ENCODE data around the gene SNX24.
"Not testable (repeated sequence)": the region's sequence is repeated elsewhere in the genome, so short reads cannot be mapped to it uniquely, and the experiment has no call there.

Gene SNX24, protein sequence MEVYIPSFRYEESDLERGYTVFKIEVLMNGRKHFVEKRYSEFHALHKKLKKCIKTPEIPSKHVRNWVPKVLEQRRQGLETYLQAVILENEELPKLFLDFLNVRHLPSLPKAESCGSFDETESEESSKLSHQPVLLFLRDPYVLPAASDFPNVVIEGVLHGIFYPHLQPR

DNA sequence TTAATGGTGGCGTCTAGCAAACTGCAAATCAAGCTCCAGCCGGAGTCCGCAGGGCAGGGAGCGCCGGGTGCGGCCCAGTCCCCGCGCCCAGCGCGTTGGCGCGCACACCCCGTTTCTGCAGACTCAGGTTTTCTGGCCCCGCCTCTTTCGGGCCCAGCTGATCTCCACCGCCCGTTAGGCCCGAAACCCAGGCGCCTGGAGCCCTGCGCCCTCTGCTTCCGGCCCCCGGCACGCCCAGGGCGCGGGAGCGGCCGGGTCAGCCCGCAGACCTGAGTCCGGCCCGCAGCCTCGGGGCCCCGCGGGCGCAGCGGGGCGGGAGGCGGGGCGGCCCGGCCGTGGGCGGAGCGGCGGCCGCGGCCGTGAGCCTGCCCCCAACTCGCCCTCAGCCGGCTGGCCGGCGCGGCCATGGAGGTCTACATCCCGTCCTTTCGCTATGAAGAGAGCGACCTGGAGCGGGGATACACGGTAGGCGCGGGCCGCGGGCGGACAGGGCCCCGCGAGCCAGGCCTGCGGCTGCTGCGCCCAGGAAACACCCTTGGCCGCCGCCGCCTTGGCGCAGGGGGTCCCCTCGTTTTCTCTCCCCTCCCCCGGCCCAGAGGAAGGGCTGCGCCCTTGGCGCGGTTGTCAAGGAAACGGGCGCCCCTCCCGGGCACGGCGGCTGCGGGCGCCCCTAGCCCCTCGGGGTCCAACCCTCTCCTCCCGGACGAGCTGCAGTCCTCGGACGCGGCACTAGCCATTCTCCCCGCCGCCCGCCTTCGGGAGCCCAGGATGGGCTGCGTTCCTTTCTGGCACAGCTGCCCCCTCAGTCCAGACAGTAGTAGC, at the start of gene SNX24:
SNX24 (plus strand) TSS at position 385 of the 822 bp plus-strand sequence; CDS start at position 406, 21 bp downstream.
- DNase-seq: peak; percentile 67
- in situ Hi-C loops (cut with HindIII; ENCODE audit: low pct_ligation_motif_present, low pct_unique_long_range_greater_than_20kb, low sequenced_read_pairs): no loop called here

DNA sequence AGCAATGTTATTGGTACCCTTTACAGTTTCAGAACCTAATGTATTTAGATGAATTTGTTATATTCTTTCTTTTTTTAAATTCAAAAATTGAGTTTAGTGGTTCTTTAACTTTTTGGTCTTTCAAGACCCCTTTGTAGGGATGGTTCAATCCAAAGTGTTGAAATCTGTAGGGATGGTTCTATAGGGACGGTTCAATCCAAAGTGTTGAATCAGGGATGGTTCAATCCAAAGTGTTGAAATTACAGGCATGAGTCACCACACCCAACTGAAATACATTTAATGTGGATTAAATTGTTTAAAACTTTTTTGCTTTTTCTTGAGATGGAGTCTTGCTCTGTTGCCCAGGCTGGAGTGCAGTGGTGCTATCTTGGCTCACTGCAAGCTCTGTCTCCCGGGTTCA, 39.9 kb upstream of the SNX24 start:
- in situ Hi-C loops (cut with HindIII; ENCODE audit: low pct_ligation_motif_present, low pct_unique_long_range_greater_than_20kb, low sequenced_read_pairs): no loop called here
- DNase-seq: no peak

DNA sequence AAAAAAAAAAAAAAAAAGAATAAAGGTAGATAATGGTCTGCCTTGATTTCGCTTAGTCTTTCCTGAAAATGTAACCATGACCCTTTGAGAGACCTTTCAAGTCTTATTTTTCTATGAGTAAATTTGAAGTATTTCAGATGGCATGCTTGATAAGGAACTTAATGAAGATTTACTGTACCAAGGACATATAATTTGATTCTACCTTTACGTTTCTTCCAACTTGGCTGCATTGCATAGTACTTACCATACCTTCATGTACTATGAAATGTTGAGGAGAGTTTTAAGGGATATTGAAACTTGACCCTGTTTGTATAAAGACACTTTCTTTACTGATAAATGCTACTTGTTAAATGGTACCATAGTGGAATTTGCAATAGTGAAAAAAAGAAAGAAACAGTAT, 35.0 kb upstream of the SNX24 start:
- in situ Hi-C loops (cut with HindIII; ENCODE audit: low pct_ligation_motif_present, low pct_unique_long_range_greater_than_20kb, low sequenced_read_pairs): no loop called here
- DNase-seq: no peak

DNA sequence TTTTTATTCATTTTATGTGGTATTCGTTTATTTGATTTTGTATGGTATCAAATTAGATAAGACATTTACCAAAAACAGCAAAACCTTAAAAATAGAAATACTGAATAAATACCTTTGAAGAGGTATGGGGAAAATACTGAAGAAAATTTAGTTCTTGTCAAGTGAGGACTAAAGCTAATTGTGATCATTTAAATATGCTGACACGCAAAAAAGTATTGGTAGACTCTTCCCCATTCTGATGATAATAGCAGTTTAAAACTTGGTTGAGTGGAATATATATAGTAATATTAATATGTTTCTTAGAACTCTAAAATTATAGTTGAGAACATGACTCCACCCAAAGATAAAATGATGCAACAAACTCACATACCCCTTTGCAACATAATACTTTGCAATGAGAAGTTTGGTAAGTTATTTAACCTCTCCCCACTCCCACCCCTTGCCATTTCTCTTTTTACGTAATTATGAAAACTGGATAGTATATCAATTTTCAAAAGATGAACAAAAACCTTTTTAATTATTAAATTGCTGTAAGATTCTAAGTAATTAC, 30.1 kb upstream of the SNX24 start:
- in situ Hi-C loops (cut with HindIII; ENCODE audit: low pct_ligation_motif_present, low pct_unique_long_range_greater_than_20kb, low sequenced_read_pairs): no loop called here
- no peak for DNase-seq

DNA sequence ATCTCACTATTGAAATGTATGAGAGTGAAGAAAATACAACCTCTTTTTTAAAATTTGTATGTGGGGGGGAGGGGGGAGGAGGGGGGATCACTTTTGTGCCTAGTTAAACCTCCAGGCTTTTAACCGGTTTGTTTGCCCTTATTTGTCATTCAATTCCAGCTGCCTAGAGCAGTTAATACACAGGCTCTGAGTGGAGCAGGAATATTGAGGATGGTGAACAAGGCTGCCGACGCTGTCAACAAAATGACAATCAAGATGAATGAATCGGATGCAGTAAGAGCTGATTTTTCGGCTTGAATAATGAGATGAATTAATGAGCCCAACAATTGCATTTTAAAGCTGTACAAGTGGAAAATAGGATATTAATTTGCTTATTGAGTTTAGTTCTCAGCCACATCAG, 28.7 kb upstream of the SNX24 start:
- in situ Hi-C loops (cut with HindIII; ENCODE audit: low pct_ligation_motif_present, low pct_unique_long_range_greater_than_20kb, low sequenced_read_pairs): no loop called here
- no peak for DNase-seq

DNA sequence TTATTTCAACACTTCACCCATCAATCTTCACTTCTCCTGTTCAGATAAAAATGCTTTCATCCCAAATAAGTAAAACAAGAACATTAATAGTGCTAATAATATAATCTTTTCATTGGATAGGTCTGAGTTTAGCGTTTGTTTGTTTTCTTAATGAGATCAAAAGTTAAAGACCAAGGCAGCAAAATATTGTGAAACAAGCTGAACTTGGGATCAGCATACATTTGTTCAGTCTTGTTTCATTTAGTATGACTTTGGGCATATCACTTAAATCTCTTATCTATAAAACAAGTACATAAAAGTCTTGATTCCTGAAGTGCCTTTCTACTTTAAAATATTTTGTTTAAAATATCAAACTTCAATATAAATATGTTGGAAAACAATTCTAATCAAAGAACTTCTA, 13.4 kb upstream of the SNX24 start:
- in situ Hi-C loops (cut with HindIII; ENCODE audit: low pct_ligation_motif_present, low pct_unique_long_range_greater_than_20kb, low sequenced_read_pairs): no loop called here
- no peak for DNase-seq

DNA sequence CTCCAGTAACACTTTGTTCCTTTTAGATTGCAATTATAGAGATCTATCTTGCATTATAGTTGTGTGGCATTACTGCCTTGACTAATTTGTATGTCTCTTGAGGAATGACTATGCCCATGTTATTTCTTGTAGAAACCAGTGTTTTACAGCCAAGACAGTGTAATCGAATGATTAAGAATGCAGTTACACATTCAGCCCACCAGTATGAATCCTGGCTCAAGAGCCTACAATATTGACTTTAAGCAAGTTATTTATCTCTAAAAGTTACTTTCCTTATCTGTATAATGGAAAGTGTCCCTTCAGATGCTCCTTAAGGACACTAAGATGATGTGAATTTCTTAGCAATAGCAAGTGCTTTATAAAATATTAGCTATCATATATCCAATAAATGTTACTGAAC, 9.7 kb upstream of the SNX24 start:
- no peak for DNase-seq
- in situ Hi-C loops (cut with HindIII; ENCODE audit: low pct_ligation_motif_present, low pct_unique_long_range_greater_than_20kb, low sequenced_read_pairs): no loop called here

DNA sequence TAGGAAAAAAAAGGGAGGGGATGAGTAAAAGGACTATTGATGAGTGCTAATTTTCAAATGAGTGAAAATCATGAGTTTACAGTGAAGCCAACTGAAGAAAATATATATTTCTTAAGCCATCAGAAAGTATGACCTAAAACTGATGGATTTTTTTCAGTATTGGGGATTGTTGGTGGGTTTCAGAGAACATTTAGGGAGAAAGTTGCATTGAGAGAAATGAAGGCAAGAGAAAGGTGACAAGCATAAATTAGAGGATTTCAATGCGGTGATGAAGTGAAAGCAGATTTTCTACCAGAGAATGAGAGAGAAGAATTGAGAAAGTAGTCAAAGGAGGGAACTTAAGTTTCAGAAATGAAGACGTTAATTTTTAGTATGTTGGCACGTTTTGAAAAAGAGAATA, 8.5 kb upstream of the SNX24 start:
- DNase-seq: no peak
- in situ Hi-C loops (cut with HindIII; ENCODE audit: low pct_ligation_motif_present, low pct_unique_long_range_greater_than_20kb, low sequenced_read_pairs): no loop called here

DNA sequence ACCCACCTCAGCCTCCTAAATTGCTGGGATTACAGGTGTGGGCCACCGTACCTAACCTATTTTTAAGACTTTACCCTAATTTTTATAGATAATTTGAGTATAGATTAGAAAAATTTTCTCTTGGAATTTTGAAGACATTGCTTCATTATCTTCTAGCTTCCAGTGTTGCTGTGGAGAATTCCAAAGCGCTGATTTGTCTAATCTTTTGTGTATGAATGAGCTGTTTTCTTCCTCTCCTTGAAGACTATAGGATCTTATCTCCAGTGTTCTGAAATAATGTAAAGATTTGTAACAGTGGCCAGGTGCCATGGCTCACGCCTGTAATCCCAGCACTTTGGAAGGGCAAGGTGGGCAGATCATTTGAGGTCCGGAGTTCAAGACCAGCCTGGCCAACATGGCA, 5.7 kb upstream of the SNX24 start:
- in situ Hi-C loops (cut with HindIII; ENCODE audit: low pct_ligation_motif_present, low pct_unique_long_range_greater_than_20kb, low sequenced_read_pairs): no loop called here
- DNase-seq: no peak

DNA sequence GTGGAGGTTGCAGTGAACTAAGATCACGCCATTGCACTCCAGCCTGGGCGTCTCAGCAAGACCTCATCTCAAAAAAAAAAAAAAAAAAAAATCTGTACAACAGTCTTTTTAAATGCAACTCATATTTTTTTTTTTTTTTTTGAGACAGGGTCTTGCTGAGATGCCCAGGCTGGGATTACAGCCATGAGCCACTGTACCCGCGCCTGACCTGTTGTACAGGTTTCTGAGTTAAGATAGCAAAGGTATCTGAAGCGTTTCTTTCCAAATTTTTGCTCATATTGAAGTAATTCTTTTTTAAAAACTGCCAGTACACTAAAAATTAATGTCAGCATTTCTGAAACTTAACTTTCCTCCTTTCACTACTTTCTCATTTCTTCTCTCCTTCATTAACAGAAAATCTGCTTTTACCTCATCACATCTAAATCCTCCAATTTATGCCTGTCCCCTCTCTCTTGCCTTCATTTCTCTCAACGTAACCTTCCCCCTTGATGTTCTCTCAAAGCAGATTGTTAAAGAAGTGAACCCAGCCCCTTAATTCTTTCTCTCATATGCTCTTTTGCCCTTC, 3.3 kb upstream of the SNX24 start:
- no peak for DNase-seq
- in situ Hi-C loops (cut with HindIII; ENCODE audit: low pct_ligation_motif_present, low pct_unique_long_range_greater_than_20kb, low sequenced_read_pairs): no loop called here

DNA sequence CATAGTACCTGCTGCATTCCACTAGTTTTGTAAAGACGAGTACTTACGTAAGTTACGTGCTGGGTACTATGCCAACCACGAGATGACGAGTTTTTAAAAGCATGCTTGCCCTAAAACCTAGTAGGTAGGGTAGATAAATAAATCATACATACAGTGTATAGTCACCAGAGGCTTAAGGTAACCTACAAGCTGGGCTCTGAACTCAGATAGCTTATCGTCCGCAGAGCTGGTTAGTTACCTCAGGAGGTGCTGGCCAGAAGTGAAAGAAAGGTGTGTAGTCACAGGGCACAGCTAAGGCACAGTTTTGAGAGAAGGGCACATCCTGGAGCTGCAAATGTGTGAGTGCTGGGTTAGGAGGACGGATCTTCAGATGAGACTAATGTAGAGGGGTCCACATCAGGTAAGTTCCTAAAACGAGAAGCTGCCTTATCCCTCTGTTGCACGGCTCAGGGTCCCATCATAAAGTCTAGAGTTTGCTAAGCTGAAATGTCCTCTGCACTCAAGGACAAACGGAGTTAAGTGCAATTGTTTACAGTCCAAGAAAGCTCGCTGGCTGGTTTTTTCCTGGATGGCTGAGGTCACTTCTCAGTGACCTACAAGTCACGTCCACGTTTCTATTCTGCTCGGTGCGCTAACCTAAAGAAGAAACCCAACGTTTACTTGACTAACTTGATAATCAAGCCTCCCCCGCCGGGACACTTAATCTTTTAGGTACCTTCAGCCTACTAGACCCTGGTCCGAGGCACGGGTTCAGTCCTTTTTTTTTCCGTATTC, 1.1 kb upstream of the SNX24 start:
- DNase-seq: peak; percentile 9
- in situ Hi-C loops (cut with HindIII; ENCODE audit: low pct_ligation_motif_present, low pct_unique_long_range_greater_than_20kb, low sequenced_read_pairs): no loop called here

DNA sequence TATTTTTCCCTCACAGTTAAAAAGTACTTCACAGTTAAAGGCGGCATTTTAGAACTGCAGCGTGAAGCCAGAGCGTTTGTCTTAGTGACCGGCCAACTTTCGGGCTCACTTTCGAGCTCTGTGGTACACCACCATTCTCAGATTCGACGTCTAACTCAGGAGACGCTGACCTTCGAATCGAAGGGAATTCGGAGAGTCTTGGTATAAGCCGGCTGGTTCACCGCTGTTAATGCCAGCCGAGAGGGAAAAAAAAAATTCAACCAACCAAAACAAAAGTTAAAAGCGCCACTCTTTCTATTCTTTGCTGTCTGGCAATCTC, 544 bp upstream of the SNX24 start:
- DNase-seq: no peak
- in situ Hi-C loops (cut with HindIII; ENCODE audit: low pct_ligation_motif_present, low pct_unique_long_range_greater_than_20kb, low sequenced_read_pairs): no loop called here

DNA sequence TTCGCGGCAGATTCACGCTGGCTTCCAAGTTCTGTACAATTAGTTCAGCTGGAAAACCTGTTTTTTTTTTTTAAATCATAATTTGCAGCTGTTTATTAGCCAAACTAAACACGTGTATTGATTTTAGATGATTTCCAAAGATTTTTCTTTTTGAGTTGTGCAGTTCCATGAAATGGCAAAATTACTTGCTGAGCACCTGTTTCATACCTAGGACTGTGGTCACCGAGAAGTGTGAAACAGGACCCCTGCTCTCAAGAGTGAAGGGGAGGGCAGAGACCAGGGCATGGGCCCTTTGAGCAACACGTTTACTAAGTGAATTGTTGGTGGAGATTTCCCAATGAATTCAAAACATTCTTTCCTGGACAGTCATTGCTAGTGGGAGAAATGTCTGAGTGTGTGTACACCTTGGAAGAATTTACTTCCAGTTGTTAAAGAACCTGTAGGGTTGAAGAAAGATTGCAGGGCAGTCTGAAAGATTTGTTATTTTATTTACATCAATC, 688 bp downstream of the SNX24 start:
- DNase-seq: peak; percentile 73

DNA sequence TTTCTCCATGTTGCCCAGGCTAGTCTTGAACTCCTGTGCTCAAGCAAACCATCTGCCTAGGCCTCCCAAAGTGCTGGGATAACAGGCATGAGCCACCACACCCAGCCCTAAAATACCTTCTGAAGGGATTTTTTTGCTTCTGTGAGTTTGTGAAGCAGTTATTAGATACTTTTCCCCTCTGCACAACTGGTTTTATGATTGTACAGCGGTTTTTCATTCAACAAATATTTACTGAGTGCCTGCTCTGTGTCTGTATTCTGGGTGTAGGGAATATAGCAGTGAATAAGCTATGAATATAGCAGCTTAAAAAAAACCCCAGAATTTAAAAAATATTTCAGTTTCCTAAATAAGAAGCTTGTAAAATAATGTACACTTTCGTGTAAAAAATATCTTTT, 2.3 kb downstream of the SNX24 start:
- no peak for DNase-seq

More for the DNA sequence above, 688 bp downstream of the SNX24 start:
- in situ Hi-C loops (cut with HindIII; ENCODE audit: low pct_ligation_motif_present, low pct_unique_long_range_greater_than_20kb, low sequenced_read_pairs): no loop called here

DNA sequence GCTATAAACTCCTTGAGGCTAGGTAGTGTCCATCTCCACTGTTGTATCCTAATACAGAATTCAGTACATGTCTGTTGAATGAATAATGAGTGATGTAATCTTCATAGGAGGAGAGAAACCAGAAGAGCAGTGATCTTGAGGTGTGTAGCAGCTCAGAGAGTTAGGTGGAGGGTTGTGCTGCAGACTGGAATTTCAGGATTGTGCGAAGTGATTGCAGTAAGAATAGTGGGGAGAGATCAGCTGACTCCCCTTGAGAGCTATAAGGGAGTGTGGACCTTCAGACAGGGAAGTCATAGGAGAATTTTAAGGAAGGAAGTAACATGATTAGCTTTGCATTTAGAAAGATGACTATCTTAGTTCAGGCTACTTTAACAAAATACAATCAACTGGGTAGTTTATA, 4.4 kb downstream of the SNX24 start:
- in situ Hi-C loops (cut with HindIII; ENCODE audit: low pct_ligation_motif_present, low pct_unique_long_range_greater_than_20kb, low sequenced_read_pairs): no loop called here
- DNase-seq: peak; percentile 7

More for the DNA sequence above, 2.3 kb downstream of the SNX24 start:
- in situ Hi-C loops (cut with HindIII; ENCODE audit: low pct_ligation_motif_present, low pct_unique_long_range_greater_than_20kb, low sequenced_read_pairs): no loop called here

DNA sequence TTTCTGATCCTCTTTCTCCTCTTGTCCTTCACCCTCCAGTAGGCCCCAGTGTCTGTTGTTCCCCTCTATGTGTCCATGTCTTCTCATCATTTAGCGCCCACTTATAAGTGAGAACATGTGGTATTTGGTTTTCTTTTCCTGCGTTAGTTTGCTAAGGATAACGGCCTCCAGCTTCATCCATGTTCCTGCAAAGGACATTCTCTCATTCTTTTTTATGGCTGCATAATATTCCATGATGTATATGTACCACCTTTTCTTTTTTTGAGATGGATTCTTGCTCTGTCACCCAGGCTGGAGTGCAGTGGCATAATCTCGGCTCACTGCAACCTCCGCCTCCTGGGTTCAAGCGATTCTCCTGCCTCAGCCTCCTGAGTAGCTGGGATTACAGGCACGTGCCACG, 12.1 kb downstream of the SNX24 start:
- DNase-seq; in situ Hi-C loops (cut with HindIII; ENCODE audit: low pct_ligation_motif_present, low pct_unique_long_range_greater_than_20kb, low sequenced_read_pairs): not testable (repeated sequence)

DNA sequence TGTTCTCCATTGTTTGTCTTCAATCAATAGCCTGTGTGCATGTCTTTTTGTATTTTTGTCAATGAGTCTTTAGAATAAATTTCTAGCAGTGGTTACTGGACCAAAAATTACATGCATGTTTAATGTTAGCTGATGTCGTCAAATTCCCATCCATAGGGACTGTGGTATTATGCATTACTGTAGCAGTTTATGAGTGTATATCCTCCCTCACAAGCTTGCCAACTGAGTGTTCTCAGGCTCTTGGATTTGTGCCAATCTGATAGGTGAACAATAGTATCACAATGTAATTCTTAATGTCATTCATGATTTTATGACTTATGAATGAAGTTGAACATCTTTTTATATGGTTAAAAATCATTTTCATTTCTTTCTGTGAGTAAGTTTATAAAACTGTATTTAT, 13.0 kb downstream of the SNX24 start:
- DNase-seq: no peak
- in situ Hi-C loops (cut with HindIII; ENCODE audit: low pct_ligation_motif_present, low pct_unique_long_range_greater_than_20kb, low sequenced_read_pairs): no loop called here

DNA sequence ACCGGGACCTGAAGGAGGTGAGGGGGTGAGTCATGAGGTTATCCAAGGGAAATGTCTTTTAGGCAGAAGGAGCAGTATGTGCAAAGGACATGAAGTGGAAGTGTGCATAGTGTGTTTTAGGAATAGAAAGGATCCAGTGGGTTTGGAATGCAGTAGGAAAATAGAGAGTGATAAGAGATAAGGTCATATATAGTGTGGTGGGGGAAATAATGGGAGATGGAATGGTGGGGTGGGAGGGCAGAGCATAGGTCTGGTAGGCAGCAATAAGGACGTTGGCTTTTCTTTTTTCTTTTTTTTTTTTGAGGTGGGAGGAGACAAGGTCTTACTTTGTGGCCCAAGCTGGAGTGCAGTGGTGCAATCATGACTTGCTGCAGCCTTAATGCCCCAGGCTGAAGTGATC, 17.8 kb downstream of the SNX24 start:
- in situ Hi-C loops (cut with HindIII; ENCODE audit: low pct_ligation_motif_present, low pct_unique_long_range_greater_than_20kb, low sequenced_read_pairs): no loop called here
- no peak for DNase-seq

DNA sequence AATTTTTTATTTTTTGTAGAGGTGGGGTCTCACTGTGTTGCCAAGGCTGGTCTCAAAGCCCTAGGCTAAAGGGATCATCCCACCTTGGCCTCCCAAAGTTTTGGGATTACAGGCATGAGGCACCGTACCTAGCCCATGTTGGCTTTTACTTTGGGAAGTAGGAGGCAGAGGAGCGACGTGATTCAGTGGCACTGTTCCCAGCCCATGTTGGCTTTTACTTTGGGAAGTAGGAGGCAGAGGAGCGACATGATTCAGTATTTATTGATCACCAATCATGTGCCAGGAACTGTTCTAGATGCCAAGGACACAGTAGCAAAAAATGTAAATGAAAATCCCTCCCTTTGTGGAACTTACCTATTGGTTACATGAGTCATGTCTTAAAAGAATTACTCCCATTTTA, 18.3 kb downstream of the SNX24 start:
- DNase-seq: no peak
- in situ Hi-C loops (cut with HindIII; ENCODE audit: low pct_ligation_motif_present, low pct_unique_long_range_greater_than_20kb, low sequenced_read_pairs): no loop called here

Measured in ACHN (cell line).